NT2/D1 (cell line): Measurements from ENCODE around the gene SCYL2.

ENCODE experiments used
- YY1 ChIP-seq: IDR thresholded peaks from 2 replicates; pipeline ENCODE4 v1.6.1; 2011; ENCODE audit not compliant: insufficient read length, insufficient read depth
- ZNF274 ChIP-seq: IDR thresholded peaks from 2 replicates; pipeline ENCODE4 v1.6.1; 2011; ENCODE audit warnings: mild to moderate bottlenecking, low read depth, low read length

- TF ChIP-seq ZNF274 = no peak
- TF ChIP-seq YY1 = no peak
Observed at GRCh38 chr12:100368066-100368465, 101.1 kb downstream of the SCYL2 start.
